ENCODE results near the gene NCSTN. TPM values are rescaled to one million over a fixed set of nuclear protein-coding genes. Genes with fewer than 3 reads are reported as not detected.

Gene NCSTN
- total RNA-seq, 1 experiment from 2014 or later = 58.0 TPM

- Histone ChIP-seq H3K27me3 (replicated peaks; ENCODE audit: insufficient read depth, low read depth, low read length, poor library complexity) (no peaks in the 10 kb centered on the region), H3K4me3 (ENCODE audit: low read depth, low read length, poor library complexity, severe bottlenecking) (no peak overlapping the region), H3K4me1 (ENCODE audit: insufficient read depth, low read length, poor library complexity, severe bottlenecking) (no peaks in the 10 kb centered on the region), H3K9me3 (ENCODE audit: low read depth, low read length, poor library complexity, severe bottlenecking) (no peaks in the 10 kb centered on the region), H3K27ac (ENCODE audit: low read depth, low read length, poor library complexity, severe bottlenecking) (no peak overlapping the region), H3K36me3 (ENCODE audit: insufficient read depth, low read length, poor library complexity, severe bottlenecking) (peaks cover 77% of the 10 kb centered on the region)
- POLR2A ChIA-PET (ENCODE audit: low non-redundant PET) = no interaction called here
- DNase-seq (ENCODE audit: low spot score) = no peak
- CTCF ChIA-PET = no interaction called here
- intact Hi-C loops (cut with micrococcal nuclease; ENCODE audit: unreplicated experiment) = no loop called here
- TF ChIP-seq, protein P1, sequence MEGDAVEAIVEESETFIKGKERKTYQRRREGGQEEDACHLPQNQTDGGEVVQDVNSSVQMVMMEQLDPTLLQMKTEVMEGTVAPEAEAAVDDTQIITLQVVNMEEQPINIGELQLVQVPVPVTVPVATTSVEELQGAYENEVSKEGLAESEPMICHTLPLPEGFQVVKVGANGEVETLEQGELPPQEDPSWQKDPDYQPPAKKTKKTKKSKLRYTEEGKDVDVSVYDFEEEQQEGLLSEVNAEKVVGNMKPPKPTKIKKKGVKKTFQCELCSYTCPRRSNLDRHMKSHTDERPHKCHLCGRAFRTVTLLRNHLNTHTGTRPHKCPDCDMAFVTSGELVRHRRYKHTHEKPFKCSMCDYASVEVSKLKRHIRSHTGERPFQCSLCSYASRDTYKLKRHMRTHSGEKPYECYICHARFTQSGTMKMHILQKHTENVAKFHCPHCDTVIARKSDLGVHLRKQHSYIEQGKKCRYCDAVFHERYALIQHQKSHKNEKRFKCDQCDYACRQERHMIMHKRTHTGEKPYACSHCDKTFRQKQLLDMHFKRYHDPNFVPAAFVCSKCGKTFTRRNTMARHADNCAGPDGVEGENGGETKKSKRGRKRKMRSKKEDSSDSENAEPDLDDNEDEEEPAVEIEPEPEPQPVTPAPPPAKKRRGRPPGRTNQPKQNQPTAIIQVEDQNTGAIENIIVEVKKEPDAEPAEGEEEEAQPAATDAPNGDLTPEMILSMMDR (conservative IDR thresholded peaks at IDR 0.05; ENCODE audit: low read depth, low read length) = no peak
- TF ChIP-seq EZH2 (IDR thresholded peaks at IDR 0.05; ENCODE audit: borderline replicate concordance, low read depth, low read length, poor library complexity, severe bottlenecking) = no peak
- no TSS peak for BruUV-seq (replicated peaks)
These were observed 8.4 kb downstream of the NCSTN start for GRCh38 chr1:160351629-160352028.

DNA sequence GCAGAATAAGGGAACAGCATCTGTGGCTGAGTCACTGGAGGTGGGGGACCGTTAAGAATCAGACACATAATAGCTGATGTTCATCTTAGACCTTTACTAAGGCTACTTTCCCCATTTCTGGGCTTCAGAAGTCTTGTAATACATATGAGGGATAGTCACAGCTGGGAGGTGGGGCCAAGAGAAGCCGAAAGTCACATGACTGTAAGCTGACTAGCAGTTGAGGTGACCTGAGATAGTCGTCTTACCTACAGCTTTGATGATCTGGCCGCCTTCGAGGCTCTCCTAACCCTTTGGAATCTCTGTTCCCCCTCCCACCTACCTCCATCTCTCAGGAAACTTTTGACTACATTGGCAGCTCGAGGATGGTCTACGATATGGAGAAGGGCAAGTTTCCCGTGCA lies 9.4 kb downstream of the NCSTN start:
- TF ChIP-seq, protein P1 (conservative IDR thresholded peaks at IDR 0.05; ENCODE audit: low read depth, low read length) = no peak
- no peak for TF ChIP-seq EZH2 (IDR thresholded peaks at IDR 0.05; ENCODE audit: borderline replicate concordance, low read depth, low read length, poor library complexity, severe bottlenecking)
- H3K36me3 ChIP-seq (ENCODE audit: insufficient read depth, low read length, poor library complexity, severe bottlenecking) = peaks cover 80% of the 10 kb centered on the region
- no peaks in the 10 kb centered on the region for H3K27me3 ChIP-seq (replicated peaks; ENCODE audit: insufficient read depth, low read depth, low read length, poor library complexity)
- no peaks in the 10 kb centered on the region for H3K9me3 ChIP-seq (ENCODE audit: low read depth, low read length, poor library complexity, severe bottlenecking)
- no TSS peak for BruUV-seq (replicated peaks)
- ChIA-PET CTCF (interaction anchor here (3.5 kb wide), 1 partner anchor 24 kb away, joined by 19 read pairs; no protein-coding TSS in a partner anchor), POLR2A (ENCODE audit: low non-redundant PET) (no interaction called here)
- no peak for DNase-seq (ENCODE audit: low spot score)
- no peak overlapping the region for H3K4me3 ChIP-seq (ENCODE audit: low read depth, low read length, poor library complexity, severe bottlenecking)
- no peak overlapping the region for H3K27ac ChIP-seq (ENCODE audit: low read depth, low read length, poor library complexity, severe bottlenecking)
- intact Hi-C loops (cut with micrococcal nuclease; ENCODE audit: unreplicated experiment) = no loop called here
- H3K4me1 ChIP-seq (ENCODE audit: insufficient read depth, low read length, poor library complexity, severe bottlenecking) = no peaks in the 10 kb centered on the region

DNA sequence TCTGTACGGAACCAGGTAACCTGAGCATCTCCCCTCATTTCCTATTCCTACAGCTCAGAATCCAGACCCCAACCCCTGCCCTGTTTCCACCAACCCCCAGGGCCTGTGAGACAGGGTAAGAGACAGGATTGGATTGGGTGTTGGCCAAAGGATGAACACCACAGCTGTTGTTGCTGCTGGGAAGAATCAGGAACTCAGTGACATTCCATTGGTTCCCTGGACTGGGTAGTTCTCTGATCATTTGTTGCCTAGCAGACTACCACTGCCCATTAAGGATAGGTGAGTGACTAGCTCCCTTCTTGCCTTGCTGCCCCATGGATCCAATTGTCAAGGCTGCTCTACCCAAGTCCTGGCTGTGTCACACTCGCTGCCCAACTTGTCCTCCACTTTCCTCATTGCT lies 10.0 kb downstream of the NCSTN start:
- no peak for DNase-seq (ENCODE audit: low spot score)
- Histone ChIP-seq H3K27me3 (replicated peaks; ENCODE audit: insufficient read depth, low read depth, low read length, poor library complexity) (no peaks in the 10 kb centered on the region), H3K36me3 (ENCODE audit: insufficient read depth, low read length, poor library complexity, severe bottlenecking) (peaks cover 80% of the 10 kb centered on the region), H3K9me3 (ENCODE audit: low read depth, low read length, poor library complexity, severe bottlenecking) (no peaks in the 10 kb centered on the region), H3K27ac (ENCODE audit: low read depth, low read length, poor library complexity, severe bottlenecking) (no peak overlapping the region), H3K4me1 (ENCODE audit: insufficient read depth, low read length, poor library complexity, severe bottlenecking) (no peaks in the 10 kb centered on the region), H3K4me3 (ENCODE audit: low read depth, low read length, poor library complexity, severe bottlenecking) (no peak overlapping the region)
- CTCF ChIA-PET = interaction anchor here (3.5 kb wide), 1 partner anchor 23 kb away, joined by 19 read pairs; no protein-coding TSS in a partner anchor
- intact Hi-C loops (cut with micrococcal nuclease; ENCODE audit: unreplicated experiment) = no loop called here
- BruUV-seq (replicated peaks) = no TSS peak
- TF ChIP-seq, protein P1 (conservative IDR thresholded peaks at IDR 0.05; ENCODE audit: low read depth, low read length) = no peak
- no peak for TF ChIP-seq EZH2 (IDR thresholded peaks at IDR 0.05; ENCODE audit: borderline replicate concordance, low read depth, low read length, poor library complexity, severe bottlenecking)
- POLR2A ChIA-PET (ENCODE audit: low non-redundant PET) = no interaction called here
